ENCODE measurements around the gene MCTP2. TPM values are rescaled to one million over a fixed set of nuclear protein-coding genes. Genes with fewer than 3 reads are reported as not detected.

MCTP2 gene
- total RNA-seq, 1 donor from 2014 or later, result 11.9 TPM

- no peak for DNase-seq
Observed at GRCh38 chr15:94263341-94264273, 32.2 kb downstream of the MCTP2 start.

DNA sequence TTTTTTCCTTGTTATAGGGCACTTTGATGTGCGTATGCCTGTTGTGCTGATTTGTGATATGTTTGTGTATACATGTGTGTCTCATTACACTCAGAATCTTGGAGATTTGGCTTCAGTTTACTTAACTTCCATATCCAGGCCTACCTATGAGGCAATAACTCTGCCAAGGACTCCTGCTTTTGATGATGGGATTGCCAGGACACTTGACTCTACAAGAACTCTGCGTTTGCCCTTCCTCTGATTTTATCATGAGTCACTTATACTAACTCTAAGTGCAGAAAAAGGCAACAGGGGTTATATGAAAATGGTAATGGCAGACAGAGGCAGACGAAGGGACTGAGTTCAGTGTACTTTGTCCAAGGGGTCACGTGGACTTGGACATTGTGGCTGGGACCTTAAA lies 33.6 kb downstream of the MCTP2 start:
- DNase-seq, result no peak

DNA sequence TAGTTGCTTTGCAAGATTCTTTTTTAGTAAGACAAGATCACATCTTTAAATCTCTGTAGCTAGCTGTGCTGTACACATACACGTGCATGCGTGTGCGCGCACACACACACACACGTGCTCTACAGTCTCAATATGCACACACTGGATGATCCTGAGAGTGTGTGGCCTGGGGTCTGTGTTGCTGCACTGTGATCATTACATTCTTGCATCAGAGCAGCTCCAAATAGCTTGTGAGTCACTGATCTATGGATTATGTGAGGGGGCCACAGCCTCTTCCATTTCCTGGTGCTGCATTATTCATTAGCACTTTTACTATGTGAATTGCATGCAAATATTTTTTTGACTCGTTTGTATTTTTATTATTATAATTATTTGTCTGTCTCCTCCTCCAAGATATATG lies 34.6 kb downstream of the MCTP2 start:
- DNase-seq, result no peak

GRCh38 chr15:94266789-94267188 lies 35.4 kb downstream of the MCTP2 start:
- no peak for DNase-seq

- no peak for DNase-seq
Observed at GRCh38 chr15:94269954-94270353, 38.6 kb downstream of the MCTP2 start.

- no peak for DNase-seq
Observed at GRCh38 chr15:94270570-94270969, 39.2 kb downstream of the MCTP2 start.

- DNase-seq, result no peak
Observed at GRCh38 chr15:94272251-94272898, 41.0 kb downstream of the MCTP2 start.

DNA sequence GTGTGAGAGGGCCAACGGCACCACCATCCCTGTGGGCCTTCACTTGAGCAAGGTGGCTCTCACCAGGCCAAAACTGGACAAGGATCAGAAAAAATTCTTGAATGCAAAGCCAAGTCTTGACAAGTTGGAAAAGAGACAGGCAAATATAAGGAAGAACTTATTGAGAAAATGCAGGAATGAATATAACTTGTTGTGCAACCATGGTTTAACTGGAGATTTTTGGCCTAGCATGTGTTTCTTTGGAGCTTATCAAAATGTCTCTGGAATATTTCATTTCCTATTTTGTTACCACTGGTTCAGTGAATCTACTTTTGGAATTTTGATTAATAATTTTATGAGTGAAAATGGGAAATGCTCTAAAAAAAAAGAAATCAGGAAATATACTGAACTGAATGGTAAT lies 42.5 kb downstream of the MCTP2 start:
- DNase-seq, result no peak

DNA sequence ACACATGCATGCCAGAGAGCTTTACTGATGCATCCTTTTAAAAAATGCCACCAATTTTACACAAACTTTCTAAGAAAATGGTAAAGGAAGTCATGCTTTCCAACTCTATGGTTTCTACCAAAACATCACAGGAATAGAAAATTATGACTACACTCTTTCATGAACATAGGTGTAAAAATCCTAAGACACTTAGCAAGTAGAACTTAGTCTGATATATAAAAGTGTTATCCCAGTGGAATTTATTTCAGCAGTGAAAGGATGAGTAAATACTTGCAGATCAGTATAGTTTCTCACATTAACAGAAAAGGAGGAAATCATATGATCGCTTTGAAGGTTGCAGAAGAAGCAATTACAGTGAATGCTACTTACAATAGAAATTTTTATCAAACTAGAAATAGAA lies 43.4 kb downstream of the MCTP2 start:
- DNase-seq, result no peak

DNA sequence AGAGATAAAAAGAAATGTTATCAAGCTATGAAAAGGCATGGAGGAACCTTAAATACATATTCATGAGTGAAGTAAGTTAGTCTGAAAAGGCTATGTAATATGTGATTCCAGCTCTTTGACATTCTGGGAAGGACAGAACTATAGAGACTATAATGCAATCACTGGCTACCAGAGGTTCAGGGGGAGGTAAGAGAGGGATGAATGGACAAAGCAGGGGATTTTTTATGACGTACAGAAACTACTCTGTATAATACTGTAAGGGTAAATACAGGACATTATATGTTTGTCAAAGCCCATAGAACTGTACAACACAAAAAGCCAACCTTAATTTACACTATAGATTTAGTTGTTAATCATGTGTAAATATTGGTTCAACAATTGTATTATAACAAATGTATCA lies 46.1 kb downstream of the MCTP2 start:
- no peak for DNase-seq

GRCh38 chr15:94279736-94280135 lies 48.4 kb downstream of the MCTP2 start:
- no peak for DNase-seq

- DNase-seq, result no peak
Observed at GRCh38 chr15:94280301-94280700, 48.9 kb downstream of the MCTP2 start.

GRCh38 chr15:94282269-94283250 lies 51.2 kb downstream of the MCTP2 start:
- DNase-seq, result no peak

- no peak for DNase-seq
Observed at GRCh38 chr15:94286583-94286982, 55.2 kb downstream of the MCTP2 start.

GRCh38 chr15:94287794-94288246 lies 56.5 kb downstream of the MCTP2 start:
- DNase-seq, result no peak

- DNase-seq, result no peak
Observed at GRCh38 chr15:94290730-94291129, 59.4 kb downstream of the MCTP2 start.

- DNase-seq, result no peak
Observed at GRCh38 chr15:94293411-94294402, 62.3 kb downstream of the MCTP2 start.

- no peak for DNase-seq
Observed at GRCh38 chr15:94294556-94294955, 63.2 kb downstream of the MCTP2 start.

- DNase-seq, result no peak
Observed at GRCh38 chr15:94295275-94295674, 63.9 kb downstream of the MCTP2 start.

DNA sequence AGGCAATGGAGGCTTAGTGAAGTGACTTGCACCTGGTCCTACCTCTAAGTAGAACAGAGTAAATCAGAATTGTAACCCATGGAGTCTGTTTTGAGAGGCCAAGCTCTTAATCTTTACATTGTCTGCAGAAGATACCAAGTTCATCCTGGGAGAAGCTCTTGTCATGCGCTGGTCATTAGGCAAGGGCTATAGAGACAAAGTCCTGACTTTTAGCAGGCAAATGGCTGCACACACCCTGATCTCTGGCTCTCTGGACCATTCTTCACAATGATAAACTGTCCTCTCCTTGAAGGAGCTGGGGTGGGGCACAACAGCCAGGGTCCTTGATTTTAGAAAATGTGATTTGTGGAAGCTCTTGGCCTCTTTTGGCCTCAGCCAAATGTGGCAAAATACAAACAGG lies 65.4 kb downstream of the MCTP2 start:
- DNase-seq, result no peak

DNA sequence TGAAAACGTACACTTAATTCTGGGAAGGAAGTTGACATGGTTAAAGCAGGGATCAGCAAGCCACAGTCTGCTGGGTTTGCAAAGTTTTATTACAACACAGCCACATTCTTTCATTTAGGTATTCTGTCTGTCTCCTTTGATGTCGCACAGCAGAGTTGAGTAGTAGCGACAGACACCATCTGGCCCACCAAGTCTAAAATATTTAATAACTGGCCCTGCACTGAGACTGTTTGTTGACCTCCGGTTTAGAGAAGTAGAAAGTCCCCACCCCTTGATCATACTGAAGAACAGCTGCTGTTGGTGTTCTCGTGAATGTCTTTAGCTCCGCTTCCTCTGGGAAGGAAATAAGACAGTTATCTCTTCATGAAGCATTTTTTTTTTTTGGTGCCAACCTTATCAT lies 66.2 kb downstream of the MCTP2 start:
- DNase-seq, result no peak

GRCh38 chr15:94298364-94298763 lies 67.0 kb downstream of the MCTP2 start:
- DNase-seq, result no peak
